ENCODE data around the gene ADCY4.

Gene ADCY4

GRCh38 chr14:24315243-24315806 lies 19.5 kb downstream of the ADCY4 start:
- DNase-seq (ENCODE audit: low spot score) = no peak

GRCh38 chr14:24314377-24315193 lies 20.3 kb downstream of the ADCY4 start:
- no peak for DNase-seq (ENCODE audit: low spot score)

DNA sequence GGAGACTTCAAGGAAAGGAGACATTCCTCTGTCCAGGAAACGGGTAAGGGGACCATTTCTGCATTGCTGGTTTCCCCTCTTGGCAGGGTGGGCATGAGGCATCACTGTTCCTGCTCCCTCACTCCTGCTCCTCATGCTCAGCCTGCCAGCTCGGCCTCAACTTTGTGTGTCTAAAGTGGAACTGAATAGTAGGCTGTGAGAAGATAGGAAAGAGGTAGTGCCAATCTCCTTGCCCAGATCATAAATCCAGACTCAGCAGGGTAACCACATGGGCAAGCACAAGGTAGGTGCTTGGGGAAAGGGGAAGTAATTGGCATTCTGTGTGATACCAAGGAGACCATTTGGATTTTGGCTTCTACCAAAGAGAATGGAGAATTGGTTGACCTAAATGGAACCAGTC lies 21.0 kb downstream of the ADCY4 start:
- no peak for DNase-seq (ENCODE audit: low spot score)

- no peak for DNase-seq (ENCODE audit: low spot score)
These were observed 21.9 kb downstream of the ADCY4 start for GRCh38 chr14:24312736-24313507.

DNA sequence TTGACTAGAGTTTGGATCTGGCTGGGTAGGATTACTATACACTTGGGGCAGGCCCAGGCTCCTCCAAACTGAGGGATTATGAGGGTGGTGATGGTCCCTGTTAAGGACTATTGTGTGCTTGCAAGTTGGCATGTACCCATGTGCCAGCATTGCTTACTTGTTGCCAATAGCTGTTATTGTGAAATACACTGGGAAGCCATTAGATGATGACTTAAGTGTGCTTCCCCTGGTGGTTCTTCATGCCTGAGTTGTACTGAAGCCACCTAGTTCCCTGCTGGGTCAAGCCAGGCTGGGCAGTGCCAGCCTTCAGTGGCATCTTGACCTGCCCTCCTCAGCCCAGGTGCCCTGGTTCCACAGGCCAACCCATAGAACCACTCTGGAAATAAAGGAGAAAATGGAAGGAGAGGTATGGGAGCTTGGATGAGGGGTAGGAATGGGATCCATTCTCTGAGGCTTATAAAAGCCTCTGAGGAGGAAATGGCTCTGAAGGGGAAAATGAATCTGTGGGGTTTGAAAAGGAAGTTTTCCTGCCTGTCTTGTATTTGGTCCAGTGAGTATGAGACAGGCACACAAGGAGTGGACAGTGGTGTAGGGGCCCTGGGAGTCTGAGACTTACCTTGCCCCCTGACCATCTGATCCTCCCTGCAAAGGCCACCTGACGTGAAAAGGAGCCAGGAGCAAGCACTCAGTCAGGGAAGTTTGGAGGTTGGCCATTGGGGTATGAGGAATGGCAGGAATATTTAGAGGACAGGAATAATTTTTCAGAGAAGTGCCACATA lies 22.8 kb downstream of the ADCY4 start:
- no peak for DNase-seq (ENCODE audit: low spot score)

DNA sequence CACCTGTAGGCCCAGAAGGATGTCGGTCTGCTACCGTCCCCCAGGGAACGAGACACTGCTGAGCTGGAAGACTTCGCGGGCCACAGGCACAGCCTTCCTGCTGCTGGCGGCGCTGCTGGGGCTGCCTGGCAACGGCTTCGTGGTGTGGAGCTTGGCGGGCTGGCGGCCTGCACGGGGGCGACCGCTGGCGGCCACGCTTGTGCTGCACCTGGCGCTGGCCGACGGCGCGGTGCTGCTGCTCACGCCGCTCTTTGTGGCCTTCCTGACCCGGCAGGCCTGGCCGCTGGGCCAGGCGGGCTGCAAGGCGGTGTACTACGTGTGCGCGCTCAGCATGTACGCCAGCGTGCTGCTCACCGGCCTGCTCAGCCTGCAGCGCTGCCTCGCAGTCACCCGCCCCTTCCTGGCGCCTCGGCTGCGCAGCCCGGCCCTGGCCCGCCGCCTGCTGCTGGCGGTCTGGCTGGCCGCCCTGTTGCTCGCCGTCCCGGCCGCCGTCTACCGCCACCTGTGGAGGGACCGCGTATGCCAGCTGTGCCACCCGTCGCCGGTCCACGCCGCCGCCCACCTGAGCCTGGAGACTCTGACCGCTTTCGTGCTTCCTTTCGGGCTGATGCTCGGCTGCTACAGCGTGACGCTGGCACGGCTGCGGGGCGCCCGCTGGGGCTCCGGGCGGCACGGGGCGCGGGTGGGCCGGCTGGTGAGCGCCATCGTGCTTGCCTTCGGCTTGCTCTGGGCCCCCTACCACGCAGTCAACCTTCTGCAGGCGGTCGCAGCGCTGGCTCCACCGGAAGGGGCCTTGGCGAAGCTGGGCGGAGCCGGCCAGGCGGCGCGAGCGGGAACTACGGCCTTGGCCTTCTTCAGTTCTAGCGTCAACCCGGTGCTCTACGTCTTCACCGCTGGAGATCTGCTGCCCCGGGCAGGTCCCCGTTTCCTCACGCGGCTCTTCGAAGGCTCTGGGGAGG lies 23.9 kb downstream of the ADCY4 start, which contains the start of gene LTB4R:
LTB4R (plus strand) TSS at position 857 of the 959 bp plus-strand sequence. CDS start 4,150 bp downstream, outside the sequence.
- peak; percentile 77 for DNase-seq (ENCODE audit: low spot score)

DNA sequence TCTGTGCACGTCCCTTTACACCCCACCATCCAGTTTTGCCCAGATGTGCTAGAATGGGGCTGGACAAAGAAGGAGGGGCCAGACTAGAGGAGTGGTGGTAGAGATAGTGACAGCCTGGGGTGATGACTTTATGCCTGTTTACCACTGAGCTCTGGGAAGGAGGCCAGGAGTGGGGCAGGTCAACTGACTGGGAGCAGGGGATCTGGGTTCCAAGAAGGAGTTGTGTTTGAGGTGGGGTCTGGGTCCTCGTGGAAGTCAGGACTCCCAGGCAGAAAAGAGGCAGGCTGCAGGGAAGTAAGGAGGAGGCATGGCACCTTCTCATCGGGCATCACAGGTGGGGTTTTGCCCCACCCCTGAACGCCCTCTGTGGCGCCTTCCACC lies 24.6 kb downstream of the ADCY4 start:
- no peak for DNase-seq (ENCODE audit: low spot score)

GRCh38 chr14:24309538-24310264 lies 25.2 kb downstream of the ADCY4 start, which contains the start of gene LTB4R2:
Gene LTB4R2, plus strand, starts transcription at chr14:24310140. Its CDS starts 525 bp downstream, at chr14:24310665.
- no peak for DNase-seq (ENCODE audit: low spot score)

GRCh38 chr14:24308342-24309124 lies 26.3 kb downstream of the ADCY4 start:
- no peak for DNase-seq (ENCODE audit: low spot score)

DNA sequence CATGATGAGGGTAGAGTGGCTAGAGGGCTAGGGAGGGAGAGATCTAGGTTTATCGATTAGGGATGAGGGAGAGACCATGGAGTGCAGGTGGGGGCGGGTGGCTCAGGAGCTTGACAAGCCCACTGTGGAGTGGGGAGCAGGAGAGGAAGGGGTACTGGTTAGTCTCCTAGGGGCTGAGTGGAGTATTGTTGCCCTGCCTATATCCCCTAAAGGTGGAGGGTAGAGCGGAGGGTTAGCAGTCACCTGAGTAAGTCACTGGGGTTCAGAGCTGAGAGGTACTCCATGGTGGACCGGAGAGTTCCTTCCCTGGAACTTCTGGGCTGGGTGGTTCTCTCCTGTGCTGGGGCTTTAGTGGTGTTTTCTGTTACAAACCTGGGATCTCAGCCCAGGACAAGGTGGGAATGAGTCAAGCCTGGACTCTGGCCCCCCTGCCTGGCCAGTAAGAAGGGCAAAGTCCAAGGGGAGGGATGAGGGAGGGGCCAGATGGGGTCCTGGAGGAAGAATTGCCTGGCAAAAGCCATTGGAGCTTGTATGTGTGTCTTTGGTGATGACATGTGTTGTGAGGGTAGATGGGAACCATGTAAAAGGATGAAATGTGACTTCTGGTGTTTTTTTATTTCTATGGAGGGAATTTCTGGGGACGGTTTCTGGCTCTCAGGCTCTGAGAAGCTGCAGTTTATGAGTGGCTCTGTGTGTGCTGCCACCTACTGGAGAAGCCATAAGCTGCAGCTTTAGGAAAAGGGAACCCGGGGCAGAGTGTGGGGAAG lies 27.1 kb downstream of the ADCY4 start, which contains the start of gene CIDEB:
CIDEB (minus strand) TSS at position 403 of the 767 bp plus-strand sequence; CDS start at position 284, 119 bp downstream.
- DNase-seq (ENCODE audit: low spot score) = peak; percentile 73

GRCh38 chr14:24307156-24307574 lies 27.7 kb downstream of the ADCY4 start:
- no peak for DNase-seq (ENCODE audit: low spot score)

DNA sequence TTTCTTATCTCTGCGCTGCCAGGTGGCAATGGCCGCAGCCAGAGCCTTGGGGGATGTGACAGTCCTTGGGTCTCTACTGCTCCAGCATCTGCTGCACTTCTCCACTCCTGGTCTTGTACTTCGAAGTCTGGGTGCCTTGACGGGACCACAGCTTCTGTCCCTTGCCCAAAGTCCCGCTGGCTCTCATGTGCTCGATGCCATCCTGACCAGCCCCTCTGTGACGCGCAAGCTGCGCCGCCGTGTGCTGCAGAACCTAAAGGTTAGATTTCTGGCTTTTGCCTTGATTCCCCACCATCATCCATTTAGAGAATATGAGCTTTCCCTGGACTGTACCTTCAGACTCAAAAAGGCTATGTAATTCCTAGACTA lies 30.9 kb downstream of the ADCY4 start:
- no peak for DNase-seq (ENCODE audit: low spot score)

- no peak for DNase-seq (ENCODE audit: low spot score)
These were observed 34.4 kb downstream of the ADCY4 start for GRCh38 chr14:24300326-24300980.

GRCh38 chr14:24299255-24300191 lies 35.3 kb downstream of the ADCY4 start, which contains the start of the genes DHRS1 and NOP9:
Gene DHRS1, minus strand, starts transcription at chr14:24299780. Its CDS starts 674 bp downstream, at chr14:24299106.
Gene NOP9, plus strand, starts transcription at chr14:24299850. Its CDS starts 105 bp downstream, at chr14:24299955.
- peak; percentile 96 for DNase-seq (ENCODE audit: low spot score)

- no peak for DNase-seq (ENCODE audit: low spot score)
These were observed 36.0 kb downstream of the ADCY4 start for GRCh38 chr14:24298892-24299254.

GRCh38 chr14:24297190-24297964 lies 37.5 kb downstream of the ADCY4 start:
- DNase-seq (ENCODE audit: low spot score) = no peak
